ENCODE measurements around the gene ELMO1.

DNA sequence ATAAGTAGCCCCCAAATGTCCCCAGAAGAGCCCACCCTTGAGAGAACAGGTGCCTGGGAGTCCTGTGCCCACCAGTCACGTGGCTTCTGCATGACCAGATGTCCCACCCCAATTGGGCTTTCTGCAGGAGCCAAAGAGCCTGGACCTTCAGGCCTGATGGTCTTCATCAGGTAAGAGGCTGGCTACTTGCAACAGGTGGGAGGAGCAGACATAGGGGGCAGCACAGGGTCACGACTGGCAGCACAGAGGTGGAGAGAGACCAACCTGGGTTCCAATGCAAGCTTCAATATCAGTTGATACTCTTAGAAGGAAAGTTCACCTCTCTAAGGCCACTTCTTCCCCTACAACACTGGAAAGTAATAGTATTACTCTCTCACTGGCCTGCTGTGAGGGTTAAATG is 288.0 kb downstream of the ELMO1 start:
- TF ChIP-seq, protein P1, sequence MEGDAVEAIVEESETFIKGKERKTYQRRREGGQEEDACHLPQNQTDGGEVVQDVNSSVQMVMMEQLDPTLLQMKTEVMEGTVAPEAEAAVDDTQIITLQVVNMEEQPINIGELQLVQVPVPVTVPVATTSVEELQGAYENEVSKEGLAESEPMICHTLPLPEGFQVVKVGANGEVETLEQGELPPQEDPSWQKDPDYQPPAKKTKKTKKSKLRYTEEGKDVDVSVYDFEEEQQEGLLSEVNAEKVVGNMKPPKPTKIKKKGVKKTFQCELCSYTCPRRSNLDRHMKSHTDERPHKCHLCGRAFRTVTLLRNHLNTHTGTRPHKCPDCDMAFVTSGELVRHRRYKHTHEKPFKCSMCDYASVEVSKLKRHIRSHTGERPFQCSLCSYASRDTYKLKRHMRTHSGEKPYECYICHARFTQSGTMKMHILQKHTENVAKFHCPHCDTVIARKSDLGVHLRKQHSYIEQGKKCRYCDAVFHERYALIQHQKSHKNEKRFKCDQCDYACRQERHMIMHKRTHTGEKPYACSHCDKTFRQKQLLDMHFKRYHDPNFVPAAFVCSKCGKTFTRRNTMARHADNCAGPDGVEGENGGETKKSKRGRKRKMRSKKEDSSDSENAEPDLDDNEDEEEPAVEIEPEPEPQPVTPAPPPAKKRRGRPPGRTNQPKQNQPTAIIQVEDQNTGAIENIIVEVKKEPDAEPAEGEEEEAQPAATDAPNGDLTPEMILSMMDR (IDR thresholded peaks at IDR 0.05) = no peak
- TF ChIP-seq POLR2A (IDR thresholded peaks at IDR 0.05) = no peak

Measured in lower leg skin (tissue), 3 donors.